OCI-LY3 (cell line): ENCODE results near the gene SLFN5.

Source experiments
- EZH2phosphoT487 ChIP-seq: fragments of 200-600 bp; shearing (Covaris generic); IDR thresholded peaks from 2 replicates; pipeline ENCODE4 v1.6.1; 2018; ENCODE audit warnings: antibody characterized with exemption, mixed run types, low read depth
- TF ChIP-seq, protein P1 (sequence below): fragments of 200-600, 300-600 bp; sonication (generic); IDR thresholded peaks from 2 replicates; pipeline ENCODE4 v1.5.1; 2014; ENCODE audit warnings: antibody characterized with exemption, low read length, low read depth

DNA sequence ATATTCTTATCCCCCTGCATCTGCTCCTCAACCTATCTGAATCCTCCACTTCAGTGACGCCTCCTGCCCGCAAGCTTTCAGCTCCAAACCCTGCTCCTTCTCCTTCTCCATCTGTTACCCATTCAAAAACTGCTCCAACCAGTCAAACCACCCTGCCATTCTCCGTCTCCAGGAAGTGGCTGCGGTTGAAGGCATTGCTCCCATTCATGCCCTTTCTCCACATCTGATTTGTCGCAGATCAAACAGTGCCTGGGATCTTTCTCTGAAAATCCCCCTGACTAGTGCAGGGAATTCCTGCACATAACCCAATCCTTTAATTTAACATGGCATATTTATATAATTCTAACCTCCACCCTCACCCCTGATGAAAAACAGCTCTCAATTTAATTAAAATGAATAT lies 56.3 kb downstream of the SLFN5 start:
- TF ChIP-seq, protein P1, sequence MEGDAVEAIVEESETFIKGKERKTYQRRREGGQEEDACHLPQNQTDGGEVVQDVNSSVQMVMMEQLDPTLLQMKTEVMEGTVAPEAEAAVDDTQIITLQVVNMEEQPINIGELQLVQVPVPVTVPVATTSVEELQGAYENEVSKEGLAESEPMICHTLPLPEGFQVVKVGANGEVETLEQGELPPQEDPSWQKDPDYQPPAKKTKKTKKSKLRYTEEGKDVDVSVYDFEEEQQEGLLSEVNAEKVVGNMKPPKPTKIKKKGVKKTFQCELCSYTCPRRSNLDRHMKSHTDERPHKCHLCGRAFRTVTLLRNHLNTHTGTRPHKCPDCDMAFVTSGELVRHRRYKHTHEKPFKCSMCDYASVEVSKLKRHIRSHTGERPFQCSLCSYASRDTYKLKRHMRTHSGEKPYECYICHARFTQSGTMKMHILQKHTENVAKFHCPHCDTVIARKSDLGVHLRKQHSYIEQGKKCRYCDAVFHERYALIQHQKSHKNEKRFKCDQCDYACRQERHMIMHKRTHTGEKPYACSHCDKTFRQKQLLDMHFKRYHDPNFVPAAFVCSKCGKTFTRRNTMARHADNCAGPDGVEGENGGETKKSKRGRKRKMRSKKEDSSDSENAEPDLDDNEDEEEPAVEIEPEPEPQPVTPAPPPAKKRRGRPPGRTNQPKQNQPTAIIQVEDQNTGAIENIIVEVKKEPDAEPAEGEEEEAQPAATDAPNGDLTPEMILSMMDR = no peak
- TF ChIP-seq EZH2phosphoT487 = no peak
